HepG2 (cell line): ENCODE measurements around the gene CSNK1A1. TPM values are rescaled to one million over a fixed set of nuclear protein-coding genes. Genes with fewer than 3 reads are reported as not detected.

Experiments
- GFI1 ChIP-seq: sonication (generic); formaldehyde crosslinking; IDR thresholded peaks from 2 replicates; pipeline ENCODE4 v1.5.0; 2020; ENCODE audit warnings: missing genetic modification reagents, mild to moderate bottlenecking, borderline replicate concordance
- GZF1 ChIP-seq: sonication (generic); formaldehyde crosslinking; IDR thresholded peaks from 2 replicates; pipeline ENCODE4 v1.5.1; 2020; ENCODE audit warnings: mild to moderate bottlenecking, missing genetic modification reagents
- MAFK ChIP-seq, 2 experiments: IDR thresholded peaks in 1 of 2; conservative IDR thresholded peaks in 1 of 2; 2 replicates each; pipeline ENCODE4 v1.6.1; 2011; ENCODE audit warnings: improper control_type of control experiment in 2 of 2, low read length in 2 of 2
- MTF1 ChIP-seq: sonication (generic); formaldehyde crosslinking; IDR thresholded peaks from 2 replicates; pipeline ENCODE4 v1.5.0; 2020; ENCODE audit warnings: missing genetic modification reagents
- NR2C2 ChIP-seq: sonication (generic); formaldehyde crosslinking; IDR thresholded peaks from 2 replicates; pipeline ENCODE4 v1.4.0; 2020; ENCODE audit warnings: missing genetic modification reagents, mild to moderate bottlenecking, moderate library complexity, borderline replicate concordance
- NR2F2 ChIP-seq: IDR thresholded peaks from 2 replicates; pipeline ENCODE4 v1.6.1; 2012; ENCODE audit warnings: low read depth, inconsistent platforms, borderline replicate concordance
- RBM22 ChIP-seq: fragments of 200-400 bp; formaldehyde crosslinking; optimal IDR thresholded peaks from 2 replicates; pipeline ENCODE3; 2017; ENCODE audit warnings: mild to moderate bottlenecking, low read length, moderate library complexity
- ZNF83 ChIP-seq: sonication (generic); formaldehyde crosslinking; IDR thresholded peaks from 2 replicates; pipeline ENCODE4 v1.4.0; 2020; ENCODE audit warnings: missing genetic modification reagents, mild to moderate bottlenecking, borderline replicate concordance
- polyA plus RNA-seq, 8 experiments: library from polyadenylated mRNA; depleted of rRNA in 3 of 8; stranded (reverse) in 7 of 8; unstranded in 1 of 8; fragments of >200 nt; fragmentation: Illumina TruSeq in 4 of 8; extraction: Trizol in 4 of 8; gene quantifications; 2 replicates each; pipeline versions ENCODE4 v1.2.1 to v1.2.3, GENCODE V29; 2011 to 2016; ENCODE audit warnings: low read depth in 4 of 8, missing spikeins in 1 of 8, mixed read lengths in 1 of 8; ENCODE audit not compliant: insufficient read depth in 1 of 8
- total RNA-seq, 5 experiments: library from RNA; depleted of rRNA; stranded (reverse); fragments of >200 nt; fragmentation: Illumina TruSeq; extraction: Trizol; gene quantifications; 2 replicates each; pipeline ENCODE4 v1.2.3, GENCODE V29; 2016; ENCODE audit warnings: low read depth in 1 of 5
- TF ChIP-seq, protein P1 (sequence below): IDR thresholded peaks from 2 replicates; pipeline ENCODE4 v1.6.1; 2016; ENCODE audit warnings: low read depth, missing genetic modification reagents, missing compliant biosample characterization
- TF ChIP-seq, protein P2 (sequence below): sonication (generic); formaldehyde crosslinking; IDR thresholded peaks from 2 replicates; pipeline ENCODE4 v1.4.0; 2020; ENCODE audit warnings: missing genetic modification reagents, mild to moderate bottlenecking, borderline replicate concordance
- TF ChIP-seq, protein P3 (sequence below): sonication (generic); formaldehyde crosslinking; IDR thresholded peaks from 2 replicates; pipeline ENCODE4 v1.8.0; 2022; ENCODE audit warnings: missing genetic modification reagents, mild to moderate bottlenecking, borderline replicate concordance
- TF ChIP-seq, protein P4 (sequence below): sonication (generic); formaldehyde crosslinking; IDR thresholded peaks from 2 replicates; pipeline ENCODE4 v1.5.1; 2020; ENCODE audit warnings: mild to moderate bottlenecking, missing genetic modification reagents, borderline replicate concordance
- TF ChIP-seq, protein P5 (sequence below): sonication (generic); formaldehyde crosslinking; IDR thresholded peaks from 2 replicates; pipeline ENCODE4 v1.8.0; 2022; ENCODE audit warnings: mild to moderate bottlenecking, missing genetic modification reagents

The CSNK1A1 gene
- total and polyA plus RNA-seq, 2 of the 13 experiments (the other 11 are each of a cell fraction or from before 2014, with no cell fraction given): 89.0 to 149 TPM

DNA sequence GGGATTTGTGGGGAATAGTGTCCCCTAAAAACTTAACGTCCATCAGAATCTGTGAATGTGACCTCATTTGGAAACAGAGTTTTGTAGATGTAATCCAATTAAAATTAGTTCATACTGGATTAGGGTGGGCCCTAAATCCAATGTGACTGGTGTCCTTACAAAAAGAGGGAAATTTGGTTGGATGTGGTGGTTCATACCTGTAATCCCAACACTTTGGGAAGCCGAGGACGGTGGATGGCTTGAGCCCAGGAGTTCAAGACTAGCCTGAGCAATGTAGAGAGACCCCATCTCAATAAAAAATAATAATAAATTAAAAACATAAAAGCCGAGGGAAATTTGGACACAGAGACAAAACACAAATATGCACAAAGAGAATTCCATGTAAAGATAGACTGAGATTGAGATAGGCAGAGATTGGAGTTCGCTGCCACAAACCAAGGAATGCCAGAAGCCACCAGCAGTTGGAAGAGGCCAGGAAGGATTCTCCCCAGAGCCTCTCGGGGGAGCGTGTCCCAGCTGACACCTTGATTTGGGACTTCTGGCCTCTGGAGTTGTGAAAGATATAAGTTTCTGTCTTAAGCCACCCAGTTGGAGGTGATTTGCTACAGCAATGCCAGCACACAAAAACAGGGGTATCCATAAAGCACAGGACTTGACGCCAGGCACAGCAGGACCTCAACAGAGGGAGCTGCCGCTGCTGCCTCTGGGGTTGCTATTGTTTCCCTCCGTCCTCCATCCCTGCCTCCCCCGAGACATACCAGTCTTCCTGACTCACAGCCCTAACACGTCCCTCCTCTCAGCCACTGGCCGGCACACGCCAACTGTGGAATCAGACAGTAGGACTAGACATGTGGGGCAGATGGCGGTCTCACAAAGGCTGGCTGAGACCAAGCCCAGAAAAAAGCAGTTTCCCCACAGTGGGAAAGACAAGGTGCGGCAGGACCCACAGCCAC lies 98.3 kb downstream of the CSNK1A1 start (continued):
- TF ChIP-seq, protein P1, sequence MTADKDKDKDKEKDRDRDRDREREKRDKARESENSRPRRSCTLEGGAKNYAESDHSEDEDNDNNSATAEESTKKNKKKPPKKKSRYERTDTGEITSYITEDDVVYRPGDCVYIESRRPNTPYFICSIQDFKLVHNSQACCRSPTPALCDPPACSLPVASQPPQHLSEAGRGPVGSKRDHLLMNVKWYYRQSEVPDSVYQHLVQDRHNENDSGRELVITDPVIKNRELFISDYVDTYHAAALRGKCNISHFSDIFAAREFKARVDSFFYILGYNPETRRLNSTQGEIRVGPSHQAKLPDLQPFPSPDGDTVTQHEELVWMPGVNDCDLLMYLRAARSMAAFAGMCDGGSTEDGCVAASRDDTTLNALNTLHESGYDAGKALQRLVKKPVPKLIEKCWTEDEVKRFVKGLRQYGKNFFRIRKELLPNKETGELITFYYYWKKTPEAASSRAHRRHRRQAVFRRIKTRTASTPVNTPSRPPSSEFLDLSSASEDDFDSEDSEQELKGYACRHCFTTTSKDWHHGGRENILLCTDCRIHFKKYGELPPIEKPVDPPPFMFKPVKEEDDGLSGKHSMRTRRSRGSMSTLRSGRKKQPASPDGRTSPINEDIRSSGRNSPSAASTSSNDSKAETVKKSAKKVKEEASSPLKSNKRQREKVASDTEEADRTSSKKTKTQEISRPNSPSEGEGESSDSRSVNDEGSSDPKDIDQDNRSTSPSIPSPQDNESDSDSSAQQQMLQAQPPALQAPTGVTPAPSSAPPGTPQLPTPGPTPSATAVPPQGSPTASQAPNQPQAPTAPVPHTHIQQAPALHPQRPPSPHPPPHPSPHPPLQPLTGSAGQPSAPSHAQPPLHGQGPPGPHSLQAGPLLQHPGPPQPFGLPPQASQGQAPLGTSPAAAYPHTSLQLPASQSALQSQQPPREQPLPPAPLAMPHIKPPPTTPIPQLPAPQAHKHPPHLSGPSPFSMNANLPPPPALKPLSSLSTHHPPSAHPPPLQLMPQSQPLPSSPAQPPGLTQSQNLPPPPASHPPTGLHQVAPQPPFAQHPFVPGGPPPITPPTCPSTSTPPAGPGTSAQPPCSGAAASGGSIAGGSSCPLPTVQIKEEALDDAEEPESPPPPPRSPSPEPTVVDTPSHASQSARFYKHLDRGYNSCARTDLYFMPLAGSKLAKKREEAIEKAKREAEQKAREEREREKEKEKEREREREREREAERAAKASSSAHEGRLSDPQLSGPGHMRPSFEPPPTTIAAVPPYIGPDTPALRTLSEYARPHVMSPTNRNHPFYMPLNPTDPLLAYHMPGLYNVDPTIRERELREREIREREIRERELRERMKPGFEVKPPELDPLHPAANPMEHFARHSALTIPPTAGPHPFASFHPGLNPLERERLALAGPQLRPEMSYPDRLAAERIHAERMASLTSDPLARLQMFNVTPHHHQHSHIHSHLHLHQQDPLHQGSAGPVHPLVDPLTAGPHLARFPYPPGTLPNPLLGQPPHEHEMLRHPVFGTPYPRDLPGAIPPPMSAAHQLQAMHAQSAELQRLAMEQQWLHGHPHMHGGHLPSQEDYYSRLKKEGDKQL (CRISPR knock-in tag): no peak
- TF ChIP-seq, protein P2, sequence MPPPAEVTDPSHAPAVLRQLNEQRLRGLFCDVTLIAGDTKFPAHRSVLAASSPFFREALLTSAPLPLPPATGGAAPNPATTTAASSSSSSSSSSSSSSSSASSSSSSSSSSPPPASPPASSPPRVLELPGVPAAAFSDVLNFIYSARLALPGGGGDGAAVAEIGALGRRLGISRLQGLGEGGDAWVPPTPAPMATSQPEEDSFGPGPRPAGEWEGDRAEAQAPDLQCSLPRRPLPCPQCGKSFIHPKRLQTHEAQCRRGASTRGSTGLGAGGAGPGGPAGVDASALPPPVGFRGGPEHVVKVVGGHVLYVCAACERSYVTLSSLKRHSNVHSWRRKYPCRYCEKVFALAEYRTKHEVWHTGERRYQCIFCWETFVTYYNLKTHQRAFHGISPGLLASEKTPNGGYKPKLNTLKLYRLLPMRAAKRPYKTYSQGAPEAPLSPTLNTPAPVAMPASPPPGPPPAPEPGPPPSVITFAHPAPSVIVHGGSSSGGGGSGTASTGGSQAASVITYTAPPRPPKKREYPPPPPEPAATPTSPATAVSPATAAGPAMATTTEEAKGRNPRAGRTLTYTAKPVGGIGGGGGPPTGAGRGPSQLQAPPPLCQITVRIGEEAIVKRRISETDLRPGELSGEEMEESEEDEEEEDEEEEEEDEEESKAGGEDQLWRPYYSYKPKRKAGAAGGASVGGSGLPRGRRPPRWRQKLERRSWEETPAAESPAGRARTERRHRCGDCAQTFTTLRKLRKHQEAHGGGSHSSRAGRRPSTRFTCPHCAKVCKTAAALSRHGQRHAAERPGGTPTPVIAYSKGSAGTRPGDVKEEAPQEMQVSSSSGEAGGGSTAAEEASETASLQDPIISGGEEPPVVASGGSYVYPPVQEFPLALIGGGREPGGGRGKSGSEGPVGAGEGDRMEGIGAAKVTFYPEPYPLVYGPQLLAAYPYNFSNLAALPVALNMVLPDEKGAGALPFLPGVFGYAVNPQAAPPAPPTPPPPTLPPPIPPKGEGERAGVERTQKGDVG (CRISPR knock-in tag): no peak; the same call in 1 of the 2 replicates
- TF ChIP-seq, protein P3, sequence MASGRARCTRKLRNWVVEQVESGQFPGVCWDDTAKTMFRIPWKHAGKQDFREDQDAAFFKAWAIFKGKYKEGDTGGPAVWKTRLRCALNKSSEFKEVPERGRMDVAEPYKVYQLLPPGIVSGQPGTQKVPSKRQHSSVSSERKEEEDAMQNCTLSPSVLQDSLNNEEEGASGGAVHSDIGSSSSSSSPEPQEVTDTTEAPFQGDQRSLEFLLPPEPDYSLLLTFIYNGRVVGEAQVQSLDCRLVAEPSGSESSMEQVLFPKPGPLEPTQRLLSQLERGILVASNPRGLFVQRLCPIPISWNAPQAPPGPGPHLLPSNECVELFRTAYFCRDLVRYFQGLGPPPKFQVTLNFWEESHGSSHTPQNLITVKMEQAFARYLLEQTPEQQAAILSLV: no peak
- TF ChIP-seq, protein P4, sequence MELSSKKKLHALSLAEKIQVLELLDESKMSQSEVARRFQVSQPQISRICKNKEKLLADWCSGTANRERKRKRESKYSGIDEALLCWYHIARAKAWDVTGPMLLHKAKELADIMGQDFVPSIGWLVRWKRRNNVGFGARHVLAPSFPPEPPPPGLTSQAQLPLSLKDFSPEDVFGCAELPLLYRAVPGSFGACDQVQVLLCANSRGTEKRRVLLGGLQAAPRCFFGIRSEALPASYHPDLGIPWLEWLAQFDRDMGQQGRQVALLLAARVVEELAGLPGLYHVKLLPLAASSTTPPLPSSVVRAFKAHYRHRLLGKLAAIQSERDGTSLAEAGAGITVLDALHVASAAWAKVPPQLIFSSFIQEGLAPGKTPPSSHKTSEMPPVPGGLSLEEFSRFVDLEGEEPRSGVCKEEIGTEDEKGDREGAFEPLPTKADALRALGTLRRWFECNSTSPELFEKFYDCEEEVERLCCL (CRISPR knock-in tag): no peak
- no peak for TF ChIP-seq GZF1
- TF ChIP-seq NR2F2: no peak
- TF ChIP-seq ZNF83 (CRISPR knock-in tag): no peak
- TF ChIP-seq RBM22: no peak
- TF ChIP-seq, protein P5, sequence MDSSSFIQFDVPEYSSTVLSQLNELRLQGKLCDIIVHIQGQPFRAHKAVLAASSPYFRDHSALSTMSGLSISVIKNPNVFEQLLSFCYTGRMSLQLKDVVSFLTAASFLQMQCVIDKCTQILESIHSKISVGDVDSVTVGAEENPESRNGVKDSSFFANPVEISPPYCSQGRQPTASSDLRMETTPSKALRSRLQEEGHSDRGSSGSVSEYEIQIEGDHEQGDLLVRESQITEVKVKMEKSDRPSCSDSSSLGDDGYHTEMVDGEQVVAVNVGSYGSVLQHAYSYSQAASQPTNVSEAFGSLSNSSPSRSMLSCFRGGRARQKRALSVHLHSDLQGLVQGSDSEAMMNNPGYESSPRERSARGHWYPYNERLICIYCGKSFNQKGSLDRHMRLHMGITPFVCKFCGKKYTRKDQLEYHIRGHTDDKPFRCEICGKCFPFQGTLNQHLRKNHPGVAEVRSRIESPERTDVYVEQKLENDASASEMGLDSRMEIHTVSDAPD (CRISPR knock-in tag): no peak
- TF ChIP-seq MAFK (conservative IDR thresholded peaks at IDR 0.05 in 1 of 2, IDR thresholded peaks at IDR 0.05 in 1 of 2; ENCODE audit: low read length in 2 of 2): peak in 1 of 2 experiments; percentile 0; a peak in 1 of 4 replicates
- no peak; the same call in 1 of the 2 replicates for TF ChIP-seq GFI1 (CRISPR knock-in tag)
- TF ChIP-seq MTF1 (CRISPR knock-in tag): no peak
- no peak for TF ChIP-seq NR2C2 (CRISPR knock-in tag)
